WTC11 (cell line): ENCODE results near the gene PIK3CA. TPM values are rescaled to one million over a fixed set of nuclear protein-coding genes. Genes with fewer than 3 reads are reported as not detected.

ENCODE experiments used
- ATAC-seq: fragments of 200-7000 bp; cut with Tn5 transposase; 2 replicates; pipeline ENCODE4 v1.10.0; 2021; ENCODE audit warnings: mild to moderate bottlenecking, moderate library complexity
- CTCF ChIA-PET: fragments of 300-600 bp; sonication (Branson Sonifier 250); formaldehyde crosslinking; loops from one replicate; lab custom pipeline; 2021; ENCODE audit warnings: antibody characterized with exemption; lab: Charles Lee
- POLR2A ChIA-PET: fragments of 350-600 bp; sonication (Branson Sonifier 250); formaldehyde crosslinking; loops from one replicate; lab custom pipeline; 2021; ENCODE audit warnings: antibody characterized with exemption; lab: Charles Lee
- DNase-seq: peaks from one replicate; pipeline ENCODE4 v3.0.0; 2021; ENCODE audit warnings: low spot score
- H3K27ac Mint-ChIP-seq: 2 replicates; pipeline ENCODE4 v1.8.0; 2021; ENCODE audit warnings: mixed read lengths
- H3K27me3 Mint-ChIP-seq: 2 replicates; pipeline ENCODE4 v1.8.0; 2021; ENCODE audit warnings: low read depth, mild to moderate bottlenecking, moderate library complexity, mixed read lengths
- H3K36me3 Mint-ChIP-seq: 2 replicates; pipeline ENCODE4 v1.8.0; 2021; ENCODE audit warnings: mixed read lengths
- H3K4me1 Mint-ChIP-seq: 2 replicates; pipeline ENCODE4 v1.8.0; 2022; ENCODE audit warnings: mixed read lengths
- H3K4me3 Mint-ChIP-seq: 2 replicates; pipeline ENCODE4 v1.8.0; 2021; ENCODE audit warnings: mild to moderate bottlenecking, moderate library complexity, mixed read lengths
- H3K9me3 Mint-ChIP-seq: 2 replicates; pipeline ENCODE4 v1.8.0; 2021; ENCODE audit warnings: mixed read lengths
- AR ChIP-seq: fragments of 250-450 bp; sonication (Bioruptor Pico); IDR thresholded peaks from 2 replicates; pipeline ENCODE4 v1.9.0; 2021; ENCODE audit warnings: mild to moderate bottlenecking
- CREM ChIP-seq: sonication (generic); formaldehyde crosslinking; IDR thresholded peaks from 2 replicates; pipeline ENCODE4 v1.8.1; 2022; ENCODE audit warnings: mild to moderate bottlenecking, missing genetic modification reagents, moderate library complexity
- ERG ChIP-seq: fragments of 250-450 bp; sonication (Bioruptor Pico); IDR thresholded peaks from 2 replicates; pipeline ENCODE4 v1.8.0; 2021; ENCODE audit warnings: mild to moderate bottlenecking
- ESRRA ChIP-seq: sonication (generic); formaldehyde crosslinking; IDR thresholded peaks from 2 replicates; pipeline ENCODE4 v1.8.1; 2022; ENCODE audit warnings: mild to moderate bottlenecking, missing genetic modification reagents, borderline replicate concordance
- FOXP4 ChIP-seq: sonication (generic); formaldehyde crosslinking; IDR thresholded peaks from 2 replicates; pipeline ENCODE4 v1.8.0; 2022; ENCODE audit warnings: mild to moderate bottlenecking, missing genetic modification reagents
- JUN ChIP-seq: sonication (generic); formaldehyde crosslinking; IDR thresholded peaks from 2 replicates; pipeline ENCODE4 v1.8.0; 2023; ENCODE audit warnings: mild to moderate bottlenecking, missing genetic modification reagents
- TCF7 ChIP-seq: sonication (generic); formaldehyde crosslinking; IDR thresholded peaks from 2 replicates; pipeline ENCODE4 v1.8.0; 2022; ENCODE audit warnings: mild to moderate bottlenecking, low read depth, missing genetic modification reagents, moderate library complexity
- ZNF121 ChIP-seq: sonication (generic); formaldehyde crosslinking; IDR thresholded peaks from 2 replicates; pipeline ENCODE4 v1.8.0; 2023; ENCODE audit warnings: missing genetic modification reagents
- ZNF263 ChIP-seq: sonication (generic); formaldehyde crosslinking; IDR thresholded peaks from 2 replicates; pipeline ENCODE4 v1.8.1; 2022; ENCODE audit warnings: low read depth, mild to moderate bottlenecking, moderate library complexity, missing genetic modification reagents
- ZNF512 ChIP-seq: sonication (generic); formaldehyde crosslinking; IDR thresholded peaks from 2 replicates; pipeline ENCODE4 v1.8.1; 2022; ENCODE audit warnings: missing genetic modification reagents, borderline replicate concordance
- total RNA-seq: library from RNA; stranded (reverse); gene quantifications from 3 replicates; pipeline ENCODE4 v1.2.3, GENCODE V29; 2021
- TF ChIP-seq, protein P1 (sequence below): fragments of 250-450 bp; sonication (Bioruptor Pico); IDR thresholded peaks from 2 replicates; pipeline ENCODE4 v1.9.0; 2021; ENCODE audit warnings: mild to moderate bottlenecking, borderline replicate concordance
- TF ChIP-seq, protein P2 (sequence below): sonication (generic); formaldehyde crosslinking; conservative IDR thresholded peaks from 2 replicates; pipeline ENCODE4 v1.8.1; 2022; ENCODE audit warnings: mild to moderate bottlenecking, missing genetic modification reagents

The PIK3CA gene
- total RNA-seq, 1 experiment from 2014 or later: 10.1 TPM

DNA sequence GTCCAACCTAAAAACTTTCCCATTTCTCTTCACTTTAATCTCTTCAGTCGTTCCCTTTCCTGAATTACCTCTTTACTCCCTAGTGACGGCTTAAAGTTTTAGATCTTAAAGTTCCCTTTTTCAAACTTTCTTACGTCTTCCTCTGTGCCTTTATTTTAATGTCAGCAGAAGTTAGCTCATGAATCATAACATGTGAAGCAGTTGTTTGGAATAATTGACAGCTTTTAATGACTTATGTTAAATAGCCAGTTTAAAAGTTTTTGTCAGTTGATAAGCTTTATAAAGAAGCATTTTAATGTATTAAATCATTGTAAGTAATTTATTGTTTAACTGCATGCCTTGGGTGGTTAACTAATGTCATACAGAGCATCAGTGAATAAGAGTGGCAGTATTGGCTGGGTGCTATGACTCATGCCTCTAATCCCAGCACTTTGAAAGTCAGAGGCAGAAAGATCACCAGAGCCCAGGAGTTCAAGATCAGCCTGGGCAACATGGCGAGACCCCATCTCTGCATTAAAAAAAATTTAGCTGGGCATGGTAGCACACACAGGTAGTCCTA lies 33.9 kb downstream of the PIK3CA start:
- Mint-ChIP-seq H3K36me3 (no peaks in the 10 kb centered on the region), H3K4me3 (no peak overlapping the region), H3K27me3 (no peaks in the 10 kb centered on the region), H3K4me1 (peaks cover 26% of the 10 kb centered on the region), H3K27ac (no peak overlapping the region; the same call in 1 of the 2 replicates), H3K9me3 (no peaks in the 10 kb centered on the region)
- POLR2A ChIA-PET: no interaction called here
- TF ChIP-seq ZNF121 (CRISPR knock-in tag): peak; percentile 22; the same call in 1 of the 2 replicates
- TF ChIP-seq, protein P1, sequence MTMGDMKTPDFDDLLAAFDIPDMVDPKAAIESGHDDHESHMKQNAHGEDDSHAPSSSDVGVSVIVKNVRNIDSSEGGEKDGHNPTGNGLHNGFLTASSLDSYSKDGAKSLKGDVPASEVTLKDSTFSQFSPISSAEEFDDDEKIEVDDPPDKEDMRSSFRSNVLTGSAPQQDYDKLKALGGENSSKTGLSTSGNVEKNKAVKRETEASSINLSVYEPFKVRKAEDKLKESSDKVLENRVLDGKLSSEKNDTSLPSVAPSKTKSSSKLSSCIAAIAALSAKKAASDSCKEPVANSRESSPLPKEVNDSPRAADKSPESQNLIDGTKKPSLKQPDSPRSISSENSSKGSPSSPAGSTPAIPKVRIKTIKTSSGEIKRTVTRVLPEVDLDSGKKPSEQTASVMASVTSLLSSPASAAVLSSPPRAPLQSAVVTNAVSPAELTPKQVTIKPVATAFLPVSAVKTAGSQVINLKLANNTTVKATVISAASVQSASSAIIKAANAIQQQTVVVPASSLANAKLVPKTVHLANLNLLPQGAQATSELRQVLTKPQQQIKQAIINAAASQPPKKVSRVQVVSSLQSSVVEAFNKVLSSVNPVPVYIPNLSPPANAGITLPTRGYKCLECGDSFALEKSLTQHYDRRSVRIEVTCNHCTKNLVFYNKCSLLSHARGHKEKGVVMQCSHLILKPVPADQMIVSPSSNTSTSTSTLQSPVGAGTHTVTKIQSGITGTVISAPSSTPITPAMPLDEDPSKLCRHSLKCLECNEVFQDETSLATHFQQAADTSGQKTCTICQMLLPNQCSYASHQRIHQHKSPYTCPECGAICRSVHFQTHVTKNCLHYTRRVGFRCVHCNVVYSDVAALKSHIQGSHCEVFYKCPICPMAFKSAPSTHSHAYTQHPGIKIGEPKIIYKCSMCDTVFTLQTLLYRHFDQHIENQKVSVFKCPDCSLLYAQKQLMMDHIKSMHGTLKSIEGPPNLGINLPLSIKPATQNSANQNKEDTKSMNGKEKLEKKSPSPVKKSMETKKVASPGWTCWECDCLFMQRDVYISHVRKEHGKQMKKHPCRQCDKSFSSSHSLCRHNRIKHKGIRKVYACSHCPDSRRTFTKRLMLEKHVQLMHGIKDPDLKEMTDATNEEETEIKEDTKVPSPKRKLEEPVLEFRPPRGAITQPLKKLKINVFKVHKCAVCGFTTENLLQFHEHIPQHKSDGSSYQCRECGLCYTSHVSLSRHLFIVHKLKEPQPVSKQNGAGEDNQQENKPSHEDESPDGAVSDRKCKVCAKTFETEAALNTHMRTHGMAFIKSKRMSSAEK (CRISPR knock-in tag): no peak
- ATAC-seq (peak; percentile 57), DNase-seq (no peak)
- CTCF ChIA-PET: interaction anchor here (0.7 kb wide), 1 partner anchor 134 kb away, joined by 3 read pairs; no protein-coding TSS in a partner anchor

DNA sequence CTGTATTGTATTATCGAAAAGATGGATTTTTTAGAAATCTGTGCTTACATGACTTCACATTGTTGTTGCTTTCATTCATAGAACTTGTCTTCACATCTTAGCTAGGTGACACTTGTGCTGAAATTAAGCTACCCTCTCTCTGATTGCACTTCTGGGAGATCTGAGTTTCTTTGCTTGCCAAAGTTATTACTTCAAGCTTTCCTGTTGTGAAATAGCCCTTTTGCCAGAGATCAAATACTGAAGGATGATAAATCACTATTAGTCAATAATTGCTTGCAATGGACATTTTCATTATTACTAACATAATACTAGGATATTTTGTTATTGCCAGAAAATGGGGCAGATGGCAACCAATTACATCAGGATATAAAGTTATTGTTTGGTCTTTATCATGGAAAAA lies 34.7 kb downstream of the PIK3CA start:
- ATAC-seq: no peak
- Mint-ChIP-seq H3K27ac (no peak overlapping the region), H3K9me3 (no peaks in the 10 kb centered on the region)
- TF ChIP-seq ZNF263 (CRISPR knock-in tag) (no peak), ESRRA (CRISPR knock-in tag) (no peak), ERG (no peak), AR (CRISPR knock-in tag) (no peak), TCF7 (CRISPR knock-in tag) (no peak), JUN (CRISPR knock-in tag) (no peak)
- TF ChIP-seq, all 79 proteins: peak for 0
- ChIA-PET POLR2A (no interaction called here), CTCF (no interaction called here)
- Mint-ChIP-seq H3K4me3 (no peak overlapping the region), H3K4me1 (peaks cover 28% of the 10 kb centered on the region), H3K36me3 (no peaks in the 10 kb centered on the region), H3K27me3 (no peaks in the 10 kb centered on the region)
- DNase-seq: no peak

GRCh38 chr3:179184826-179185225 lies 36.7 kb downstream of the PIK3CA start:
- ATAC-seq (no peak), DNase-seq (no peak)
- no peaks in the 10 kb centered on the region for H3K36me3 Mint-ChIP-seq
- no peak overlapping the region for H3K27ac Mint-ChIP-seq
- no peak overlapping the region for H3K4me3 Mint-ChIP-seq
- H3K27me3 Mint-ChIP-seq: no peaks in the 10 kb centered on the region
- peaks cover 31% of the 10 kb centered on the region for H3K4me1 Mint-ChIP-seq
- H3K9me3 Mint-ChIP-seq: no peaks in the 10 kb centered on the region
- POLR2A ChIA-PET: no interaction called here
- CTCF ChIA-PET: no interaction called here
- TF ChIP-seq ERG (no peak), AR (CRISPR knock-in tag) (no peak), CREM (no peak), ZNF263 (CRISPR knock-in tag) (no peak), FOXP4 (no peak), ZNF512 (CRISPR knock-in tag) (no peak)
- TF ChIP-seq, protein P2, sequence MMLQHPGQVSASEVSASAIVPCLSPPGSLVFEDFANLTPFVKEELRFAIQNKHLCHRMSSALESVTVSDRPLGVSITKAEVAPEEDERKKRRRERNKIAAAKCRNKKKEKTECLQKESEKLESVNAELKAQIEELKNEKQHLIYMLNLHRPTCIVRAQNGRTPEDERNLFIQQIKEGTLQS (CRISPR knock-in tag): no peak
